Panc1 (cell line): ENCODE measurements around the gene MAGI1. TPM values are rescaled to one million over a fixed set of nuclear protein-coding genes. Genes with fewer than 3 reads are reported as not detected.

Experiments
- ATAC-seq: fragments of 200-7000 bp; cut with Tn5 transposase; 2 replicates; pipeline ENCODE4 v1.9.1; 2020; ENCODE audit warnings: mild to moderate bottlenecking, moderate library complexity
- BruUV-seq: library from RNA; stranded (reverse); fragments of 400-500 nt; replicated peaks from 2 replicates; lab custom pipeline; 2021; lab: Mats Ljungman, UMichigan
- CTCF ChIA-PET: fragments of 300-600 bp; sonication (Branson Sonifier 250); formaldehyde crosslinking; loops from one replicate; lab custom pipeline; 2022; ENCODE audit warnings: antibody characterized with exemption; lab: Charles Lee
- POLR2A ChIA-PET: fragments of 300-600 bp; sonication (Branson Sonifier 250); formaldehyde crosslinking; loops from one replicate; lab custom pipeline; 2022; ENCODE audit warnings: antibody characterized with exemption; lab: Charles Lee
- DNase-seq: peaks from one replicate; pipeline ENCODE4 v3.0.0-alpha.2; 2010; ENCODE audit warnings: low read depth, low spot score
- H3K27ac ChIP-seq: 2 replicates; pipeline ENCODE4 v1.5.1; 2011; ENCODE audit warnings: mild to moderate bottlenecking, low read length, inconsistent platforms
- H3K27me3 ChIP-seq: fragments of 200-500 bp; sonication (Bioruptor generic); 2 replicates; pipeline ENCODE4 v1.6.0; 2014; ENCODE audit warnings: low read length, inconsistent platforms; ENCODE audit not compliant: control insufficient read depth, insufficient read depth
- H3K36me3 ChIP-seq: fragments of 200-500 bp; sonication (Bioruptor generic); 2 replicates; pipeline ENCODE4 v1.5.1; 2014; ENCODE audit warnings: inconsistent platforms, mild to moderate bottlenecking, low read length, moderate library complexity; ENCODE audit not compliant: control insufficient read depth, insufficient read depth
- H3K4me1 ChIP-seq: 2 replicates; pipeline ENCODE4 v1.5.1; 2011; ENCODE audit warnings: inconsistent platforms, mild to moderate bottlenecking, low read length, moderate library complexity; ENCODE audit not compliant: control insufficient read depth, insufficient read depth
- H3K4me3 ChIP-seq, 2 experiments: 2 replicates each; pipeline ENCODE4 v1.5.1; 2011 to 2012; ENCODE audit warnings: low read depth in 2 of 2, low read length in 2 of 2, mild to moderate bottlenecking in 2 of 2, inconsistent platforms in 1 of 2, moderate library complexity in 1 of 2
- H3K9me3 ChIP-seq: fragments of 200-500 bp; sonication (Bioruptor generic); 2 replicates; pipeline ENCODE4 v1.5.1; 2014; ENCODE audit warnings: low read depth, mild to moderate bottlenecking, inconsistent platforms, low read length, moderate library complexity; ENCODE audit not compliant: control insufficient read depth, insufficient read depth
- POLR2AphosphoS5 ChIP-seq: IDR thresholded peaks from 2 replicates; pipeline ENCODE4 v1.6.1; 2012; ENCODE audit warnings: mild to moderate bottlenecking, low read depth, low read length, moderate library complexity
- SIN3A ChIP-seq: IDR thresholded peaks from 2 replicates; pipeline ENCODE4 v1.6.1; 2012; ENCODE audit warnings: low read depth, mild to moderate bottlenecking, low read length, moderate library complexity, borderline replicate concordance; ENCODE audit not compliant: insufficient read depth
- TCF7L2 ChIP-seq: IDR thresholded peaks from 2 replicates; pipeline ENCODE4 v1.6.1; 2011; ENCODE audit warnings: mild to moderate bottlenecking, low read depth, low read length, inconsistent platforms
- in situ Hi-C: cut with HindIII; loops from 2 replicates; pipeline ENCODE4 v1.10.0; 2016; ENCODE audit warnings: low sequenced_read_pairs, low pct_unique_long_range_greater_than_20kb
- intact Hi-C: fragments of 100-400 bp; cut with micrococcal nuclease; formaldehyde crosslinking; loops from one replicate; pipeline ENCODE4 v1.10.0; 2022; ENCODE audit not compliant: unreplicated experiment
- total RNA-seq: library from RNA; stranded (reverse); gene quantifications from one replicate; pipeline ENCODE4 v1.2.1, GENCODE V29; 2021; ENCODE audit not compliant: unreplicated experiment
- TF ChIP-seq, protein P1 (sequence below): fragments of 450-650 bp; IDR thresholded peaks from 2 replicates; pipeline ENCODE4 v1.5.1; 2017; ENCODE audit warnings: mild to moderate bottlenecking
- TF ChIP-seq, protein P2 (sequence below), 2 experiments: IDR thresholded peaks; 2 replicates each; pipeline ENCODE4 v1.6.1; 2011 to 2012; ENCODE audit warnings: low read depth in 2 of 2, control low read depth in 1 of 2, low read length in 1 of 2, mild to moderate bottlenecking in 1 of 2, moderate library complexity in 1 of 2; ENCODE audit not compliant: insufficient read depth in 1 of 2

The MAGI1 gene
- total RNA-seq, 1 experiment from 2014 or later = 9.5 TPM

DNA sequence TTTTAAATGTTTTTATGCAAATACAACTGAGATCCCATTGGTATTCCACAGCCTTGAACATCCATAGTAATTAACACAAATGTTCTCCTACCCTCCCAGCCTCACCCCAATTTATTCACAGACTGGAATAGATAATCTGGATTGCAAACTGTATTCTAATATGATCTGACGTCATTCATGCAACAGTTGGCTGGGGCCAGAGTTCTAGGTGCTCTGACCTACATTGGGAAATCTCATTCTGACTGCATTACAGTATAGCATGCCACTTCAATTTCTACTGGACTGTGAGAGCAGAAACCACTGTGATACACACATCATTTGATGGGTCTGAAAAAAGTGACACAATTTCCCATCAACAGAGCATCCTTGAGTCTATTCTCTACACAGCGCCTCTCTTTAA is 403.1 kb downstream of the MAGI1 start:
- intact Hi-C loops = no loop called here
- H3K36me3 ChIP-seq = no peaks in the 10 kb centered on the region
- no peak for ATAC-seq
- ChIA-PET CTCF (no interaction called here), POLR2A (no interaction called here)
- in situ Hi-C loops = no loop called here
- no peak overlapping the region for H3K27ac ChIP-seq
- H3K4me3 ChIP-seq = no peak overlapping the region
- H3K27me3 ChIP-seq = no peaks in the 10 kb centered on the region
- no peaks in the 10 kb centered on the region for H3K9me3 ChIP-seq
- DNase-seq = no peak
- no TSS peak for BruUV-seq
- H3K4me1 ChIP-seq = no peaks in the 10 kb centered on the region
- no peak for TF ChIP-seq POLR2AphosphoS5
- TF ChIP-seq TCF7L2 = no peak
- TF ChIP-seq SIN3A = no peak
- TF ChIP-seq, protein P1, sequence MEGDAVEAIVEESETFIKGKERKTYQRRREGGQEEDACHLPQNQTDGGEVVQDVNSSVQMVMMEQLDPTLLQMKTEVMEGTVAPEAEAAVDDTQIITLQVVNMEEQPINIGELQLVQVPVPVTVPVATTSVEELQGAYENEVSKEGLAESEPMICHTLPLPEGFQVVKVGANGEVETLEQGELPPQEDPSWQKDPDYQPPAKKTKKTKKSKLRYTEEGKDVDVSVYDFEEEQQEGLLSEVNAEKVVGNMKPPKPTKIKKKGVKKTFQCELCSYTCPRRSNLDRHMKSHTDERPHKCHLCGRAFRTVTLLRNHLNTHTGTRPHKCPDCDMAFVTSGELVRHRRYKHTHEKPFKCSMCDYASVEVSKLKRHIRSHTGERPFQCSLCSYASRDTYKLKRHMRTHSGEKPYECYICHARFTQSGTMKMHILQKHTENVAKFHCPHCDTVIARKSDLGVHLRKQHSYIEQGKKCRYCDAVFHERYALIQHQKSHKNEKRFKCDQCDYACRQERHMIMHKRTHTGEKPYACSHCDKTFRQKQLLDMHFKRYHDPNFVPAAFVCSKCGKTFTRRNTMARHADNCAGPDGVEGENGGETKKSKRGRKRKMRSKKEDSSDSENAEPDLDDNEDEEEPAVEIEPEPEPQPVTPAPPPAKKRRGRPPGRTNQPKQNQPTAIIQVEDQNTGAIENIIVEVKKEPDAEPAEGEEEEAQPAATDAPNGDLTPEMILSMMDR = no peak
- TF ChIP-seq, protein P2, sequence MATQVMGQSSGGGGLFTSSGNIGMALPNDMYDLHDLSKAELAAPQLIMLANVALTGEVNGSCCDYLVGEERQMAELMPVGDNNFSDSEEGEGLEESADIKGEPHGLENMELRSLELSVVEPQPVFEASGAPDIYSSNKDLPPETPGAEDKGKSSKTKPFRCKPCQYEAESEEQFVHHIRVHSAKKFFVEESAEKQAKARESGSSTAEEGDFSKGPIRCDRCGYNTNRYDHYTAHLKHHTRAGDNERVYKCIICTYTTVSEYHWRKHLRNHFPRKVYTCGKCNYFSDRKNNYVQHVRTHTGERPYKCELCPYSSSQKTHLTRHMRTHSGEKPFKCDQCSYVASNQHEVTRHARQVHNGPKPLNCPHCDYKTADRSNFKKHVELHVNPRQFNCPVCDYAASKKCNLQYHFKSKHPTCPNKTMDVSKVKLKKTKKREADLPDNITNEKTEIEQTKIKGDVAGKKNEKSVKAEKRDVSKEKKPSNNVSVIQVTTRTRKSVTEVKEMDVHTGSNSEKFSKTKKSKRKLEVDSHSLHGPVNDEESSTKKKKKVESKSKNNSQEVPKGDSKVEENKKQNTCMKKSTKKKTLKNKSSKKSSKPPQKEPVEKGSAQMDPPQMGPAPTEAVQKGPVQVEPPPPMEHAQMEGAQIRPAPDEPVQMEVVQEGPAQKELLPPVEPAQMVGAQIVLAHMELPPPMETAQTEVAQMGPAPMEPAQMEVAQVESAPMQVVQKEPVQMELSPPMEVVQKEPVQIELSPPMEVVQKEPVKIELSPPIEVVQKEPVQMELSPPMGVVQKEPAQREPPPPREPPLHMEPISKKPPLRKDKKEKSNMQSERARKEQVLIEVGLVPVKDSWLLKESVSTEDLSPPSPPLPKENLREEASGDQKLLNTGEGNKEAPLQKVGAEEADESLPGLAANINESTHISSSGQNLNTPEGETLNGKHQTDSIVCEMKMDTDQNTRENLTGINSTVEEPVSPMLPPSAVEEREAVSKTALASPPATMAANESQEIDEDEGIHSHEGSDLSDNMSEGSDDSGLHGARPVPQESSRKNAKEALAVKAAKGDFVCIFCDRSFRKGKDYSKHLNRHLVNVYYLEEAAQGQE (IDR thresholded peaks at IDR 0.05; ENCODE audit: insufficient read depth in 1 of 2, low read depth in 2 of 2, low read length in 1 of 2) = no peak

DNA sequence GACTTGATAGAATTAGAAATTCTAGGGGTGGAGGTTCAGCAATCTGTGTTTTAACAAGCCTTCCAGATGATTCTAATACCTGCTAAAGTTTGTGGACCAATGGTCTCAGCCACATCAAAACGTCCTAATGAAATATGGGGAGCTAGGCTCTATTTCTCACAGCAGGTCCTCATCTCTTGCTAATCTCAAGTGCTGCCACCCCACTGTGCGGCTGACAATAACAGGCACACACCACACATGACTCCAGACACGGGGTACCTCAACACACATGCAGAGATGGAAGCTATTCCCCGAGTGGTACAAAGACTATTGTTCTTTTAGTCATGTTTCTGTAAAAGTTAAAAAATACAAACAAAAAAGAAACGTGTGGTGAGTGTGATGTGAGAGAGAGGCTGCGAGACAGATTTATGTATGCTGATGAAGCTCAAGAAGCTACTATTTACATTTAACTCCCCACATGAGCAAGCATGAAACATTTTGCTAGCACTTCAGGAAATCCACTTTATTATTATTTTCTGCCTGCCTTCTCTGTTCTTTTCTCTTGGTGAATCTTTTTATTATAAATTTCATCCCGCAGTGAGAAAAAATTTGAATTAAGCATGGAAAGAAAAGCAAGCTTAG is 405.6 kb downstream of the MAGI1 start:
- Histone ChIP-seq H3K4me3 (no peak overlapping the region), H3K27me3 (no peaks in the 10 kb centered on the region), H3K4me1 (no peaks in the 10 kb centered on the region), H3K9me3 (no peaks in the 10 kb centered on the region), H3K27ac (no peak overlapping the region), H3K36me3 (no peaks in the 10 kb centered on the region)
- in situ Hi-C loops (no loop called here), intact Hi-C loops (no loop called here)
- no TSS peak for BruUV-seq
- DNase-seq (no peak), ATAC-seq (no peak)
- TF ChIP-seq, protein P1 = no peak
- no peak for TF ChIP-seq POLR2AphosphoS5
- no peak for TF ChIP-seq SIN3A
- no peak for TF ChIP-seq TCF7L2
- TF ChIP-seq, protein P2 (IDR thresholded peaks at IDR 0.05; ENCODE audit: insufficient read depth in 1 of 2, low read depth in 2 of 2, low read length in 1 of 2) = no peak
- ChIA-PET POLR2A (no interaction called here), CTCF (no interaction called here)
